HCT116 (cell line): ENCODE results near the gene DUSP14. TPM values are rescaled to one million over a fixed set of nuclear protein-coding genes. Genes with fewer than 3 reads are reported as not detected.
"Not testable (repeated sequence)": the region's sequence is repeated elsewhere in the genome, so short reads cannot be mapped to it uniquely, and the experiment has no call there.

Experiments used
- ATAC-seq: fragments of 200-7000 bp; cut with Tn5 transposase; 2 replicates; pipeline ENCODE4 v1.9.1; 2020; ENCODE audit warnings: mild to moderate bottlenecking, moderate library complexity
- BruUV-seq: library from RNA; stranded (reverse); fragments of 400-500 nt; replicated peaks from 2 replicates; lab custom pipeline; 2021; lab: Mats Ljungman, UMichigan
- CTCF ChIA-PET: fragments of 300-600 bp; sonication (Branson Sonifier 250); formaldehyde crosslinking; loops from one replicate; lab custom pipeline; 2021; ENCODE audit warnings: antibody characterized with exemption; lab: Charles Lee
- POLR2A ChIA-PET: fragments of 300-600, 350-600 bp; sonication (Branson Sonifier 250); formaldehyde crosslinking; loops from one replicate; lab custom pipeline; 2021; ENCODE audit warnings: antibody characterized with exemption; lab: Charles Lee
- RAD21 ChIA-PET, 2 experiments: fragments of 300-600 bp; sonication (Branson Sonifier 250); formaldehyde crosslinking; loops; one replicate each; lab custom pipeline; 2023; ENCODE audit warnings: low total read pairs in 2 of 2; ENCODE audit not compliant: uncharacterized antibody in 2 of 2, unreplicated experiment in 2 of 2, low non-redundant PET in 1 of 2; lab: Charles Lee
- DNase-seq: peaks from one replicate; pipeline ENCODE4 v3.0.0-alpha.2; 2010; ENCODE audit warnings: low read depth, low spot score
- H2AFZ ChIP-seq: fragments of 200-600 bp; shearing (Covaris generic), sonication (generic); 2 replicates; pipeline ENCODE4 v1.6.1; 2017; ENCODE audit warnings: low read depth, mixed run types, mixed read lengths, antibody characterized with exemption, low read length; ENCODE audit not compliant: poor library complexity, severe bottlenecking
- H3K27ac ChIP-seq: 2 replicates; pipeline ENCODE4 v1.5.1; 2012; ENCODE audit warnings: low read depth, low read length
- H3K27me3 ChIP-seq: fragments of 200-600 bp; sonication (generic); 2 replicates; pipeline ENCODE4 v1.6.1; 2016; ENCODE audit warnings: mixed run types, low read length, mixed read lengths; ENCODE audit not compliant: insufficient read depth
- H3K36me3 ChIP-seq, 2 experiments: fragments of 200-500 bp in 1 of 2; fragments of 200-600 bp in 1 of 2; sonication (Bioruptor generic) in 1 of 2; sonication (generic) in 1 of 2; 2 replicates each; pipeline versions ENCODE4 v1.5.1 to v1.6.1; 2014 to 2016; ENCODE audit warnings: low read length in 2 of 2, inconsistent platforms in 1 of 2, mixed read lengths in 1 of 2, mixed run types in 1 of 2; ENCODE audit not compliant: insufficient read depth in 2 of 2, control insufficient read depth in 1 of 2
- H3K4me1 ChIP-seq, 2 experiments: fragments of 200-600 bp in 1 of 2; sonication (generic) in 1 of 2; 2 replicates each; pipeline versions ENCODE4 v1.5.1 to v1.6.1; 2012 to 2017; ENCODE audit warnings: low read length in 2 of 2, inconsistent platforms in 1 of 2, mild to moderate bottlenecking in 1 of 2, mixed read lengths in 1 of 2, mixed run types in 1 of 2, moderate library complexity in 1 of 2; ENCODE audit not compliant: insufficient read depth in 2 of 2, control insufficient read depth in 1 of 2
- H3K4me2 ChIP-seq: fragments of 200-600 bp; sonication (generic); 2 replicates; pipeline ENCODE4 v1.6.1; 2017; ENCODE audit warnings: mixed run types, low read length, mixed read lengths
- H3K4me3 ChIP-seq, 2 experiments: fragments of 200-600 bp in 1 of 2; sonication (generic) in 1 of 2; replicated peaks in 1 of 2; 2 replicates each; pipeline ENCODE4 v1.5.1; 2011 to 2016; ENCODE audit warnings: low read length in 2 of 2, control low read depth in 1 of 2, low read depth in 1 of 2, mild to moderate bottlenecking in 1 of 2, mixed read lengths in 1 of 2, mixed run types in 1 of 2
- H3K79me2 ChIP-seq: fragments of 200-600 bp; sonication (generic); 2 replicates; pipeline ENCODE4 v1.6.1; 2017; ENCODE audit warnings: mild to moderate bottlenecking, mixed run types, low read length, moderate library complexity, mixed read lengths; ENCODE audit not compliant: insufficient read depth
- H3K9ac ChIP-seq: fragments of 200-600 bp; sonication (generic); 2 replicates; pipeline ENCODE4 v1.6.1; 2016; ENCODE audit warnings: low read length, mixed read lengths
- H3K9me2 ChIP-seq: fragments of 200-600 bp; sonication (generic), shearing (Covaris generic); 2 replicates; pipeline ENCODE4 v1.6.1; 2017; ENCODE audit warnings: mixed run types, mild to moderate bottlenecking, moderate library complexity; ENCODE audit not compliant: insufficient read depth
- H3K9me3 ChIP-seq, 2 experiments: fragments of 200-500 bp in 1 of 2; fragments of 200-600 bp in 1 of 2; sonication (Bioruptor generic) in 1 of 2; sonication (generic) in 1 of 2; 2 replicates each; pipeline ENCODE4 v1.6.1; 2014 to 2017; ENCODE audit warnings: low read length in 2 of 2, mixed read lengths in 2 of 2, inconsistent platforms in 1 of 2, low read depth in 1 of 2, mild to moderate bottlenecking in 1 of 2, mixed run types in 1 of 2, moderate library complexity in 1 of 2; ENCODE audit not compliant: control insufficient read depth in 1 of 2, insufficient read depth in 1 of 2
- H4K20me1 ChIP-seq: fragments of 200-600 bp; sonication (generic), shearing (Covaris generic); 2 replicates; pipeline ENCODE4 v1.6.1; 2017; ENCODE audit warnings: mixed run types, mild to moderate bottlenecking, moderate library complexity; ENCODE audit not compliant: insufficient read depth
- JUND ChIP-seq: IDR thresholded peaks from 2 replicates; pipeline ENCODE4 v1.6.1; 2012
- ZNF274 ChIP-seq: fragments of 200-500 bp; sonication (Bioruptor generic); IDR thresholded peaks from 2 replicates; pipeline ENCODE4 v1.6.1; 2014; ENCODE audit warnings: mild to moderate bottlenecking, low read depth, low read length, inconsistent platforms
- intact Hi-C: fragments of 100-400 bp; cut with micrococcal nuclease; formaldehyde crosslinking; loops from 2 replicates; pipeline ENCODE4 v1.10.0; 2022
- total RNA-seq: library from RNA; stranded (reverse); gene quantifications from one replicate; pipeline ENCODE4 v1.2.1, GENCODE V29; 2021; ENCODE audit not compliant: unreplicated experiment

Gene DUSP14
- total RNA-seq, 1 experiment from 2014 or later = 27.6 TPM

DNA sequence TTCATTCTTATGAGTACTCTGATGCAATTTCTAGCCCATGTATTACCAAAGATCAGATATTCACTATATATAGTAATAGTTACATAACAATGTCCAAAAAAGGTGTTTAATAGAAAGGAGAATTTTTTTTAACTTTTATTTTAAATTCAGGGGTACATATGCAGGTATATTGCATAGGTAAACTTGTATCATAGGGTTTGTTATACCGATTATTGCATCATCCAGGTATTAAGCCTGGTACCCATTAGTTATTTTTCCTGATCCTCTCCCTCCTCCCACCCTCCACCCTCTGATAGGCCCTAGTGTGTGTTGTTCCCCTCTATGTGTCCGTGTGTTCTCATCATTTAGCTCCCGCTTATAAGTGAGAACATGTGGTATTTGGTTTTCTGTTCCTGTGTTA lies 31.9 kb upstream of the DUSP14 start:
- RAD21 ChIA-PET = interaction anchor here in 1 of 2 experiments (1.0 kb wide), 1 partner anchor 30 kb away, joined by 3 read pairs; no protein-coding TSS in a partner anchor
- CTCF ChIA-PET, intact Hi-C loops, H3K9ac ChIP-seq, H3K9me3 ChIP-seq, H3K9me2 ChIP-seq, H3K27me3 ChIP-seq, POLR2A ChIA-PET, H3K4me2 ChIP-seq, H2AFZ ChIP-seq, ATAC-seq, H3K4me3 ChIP-seq, H4K20me1 ChIP-seq, H3K27ac ChIP-seq, DNase-seq, BruUV-seq, H3K79me2 ChIP-seq, H3K36me3 ChIP-seq: not testable (repeated sequence)
- peaks cover 0 to 13% of the 10 kb centered on the region in 2 experiments; a peak in 2 of 4 replicates for H3K4me1 ChIP-seq

GRCh38 chr17:37458805-37459204 lies 30.9 kb upstream of the DUSP14 start:
- ChIA-PET POLR2A (no interaction called here), RAD21 (no interaction called here), CTCF (no interaction called here)
- Histone ChIP-seq H3K79me2 (no peaks in the 10 kb centered on the region), H3K9me3 (no peaks in the 10 kb centered on the region), H3K36me3 (no peaks in the 10 kb centered on the region), H4K20me1 (no peaks in the 10 kb centered on the region), H2AFZ (no peak overlapping the region), H3K4me3 (no peak overlapping the region), H3K9ac (no peak overlapping the region), H3K4me2 (0 out of 2 replicates have a peak overlapping the region, but pooled peaks have one; percentile 8), H3K9me2 (no peaks in the 10 kb centered on the region), H3K27ac (no peak overlapping the region), H3K4me1 (peaks cover 0 to 13% of the 10 kb centered on the region in 2 experiments; a peak in 2 of 4 replicates), H3K27me3 (no peaks in the 10 kb centered on the region)
- no peak for TF ChIP-seq ZNF274
- 0 out of 2 replicates have a peak, but pooled peaks have one; percentile 20 for TF ChIP-seq JUND
- ATAC-seq (peak; percentile 70), DNase-seq (no peak)
- no TSS peak for BruUV-seq
- intact Hi-C loops = no loop called here
